Measurements from ENCODE around the gene MYLK.

Gene MYLK

GRCh38 chr3:123696808-123697207 lies 187.3 kb downstream of the MYLK start:
- Histone ChIP-seq H3K4me1 (ENCODE audit: low read depth, poor library complexity, severe bottlenecking) (no peaks in the 10 kb centered on the region), H3K9ac (no peak overlapping the region), H3K27ac (no peak overlapping the region), H3K4me3 (IDR thresholded peaks at IDR 0.05; ENCODE audit: insufficient read depth, low read depth, low read length) (no peak overlapping the region), H2AFZ (ENCODE audit: low read depth) (no peak overlapping the region), H3K79me2 (ENCODE audit: insufficient read depth, low read depth) (no peaks in the 10 kb centered on the region), H3K36me3 (ENCODE audit: insufficient read depth) (no peaks in the 10 kb centered on the region), H3K4me2 (no peak overlapping the region), H4K20me1 (ENCODE audit: insufficient read depth) (no peaks in the 10 kb centered on the region), H3K27me3 (ENCODE audit: insufficient read depth, low read depth) (no peaks in the 10 kb centered on the region)
- TF ChIP-seq, protein P1, sequence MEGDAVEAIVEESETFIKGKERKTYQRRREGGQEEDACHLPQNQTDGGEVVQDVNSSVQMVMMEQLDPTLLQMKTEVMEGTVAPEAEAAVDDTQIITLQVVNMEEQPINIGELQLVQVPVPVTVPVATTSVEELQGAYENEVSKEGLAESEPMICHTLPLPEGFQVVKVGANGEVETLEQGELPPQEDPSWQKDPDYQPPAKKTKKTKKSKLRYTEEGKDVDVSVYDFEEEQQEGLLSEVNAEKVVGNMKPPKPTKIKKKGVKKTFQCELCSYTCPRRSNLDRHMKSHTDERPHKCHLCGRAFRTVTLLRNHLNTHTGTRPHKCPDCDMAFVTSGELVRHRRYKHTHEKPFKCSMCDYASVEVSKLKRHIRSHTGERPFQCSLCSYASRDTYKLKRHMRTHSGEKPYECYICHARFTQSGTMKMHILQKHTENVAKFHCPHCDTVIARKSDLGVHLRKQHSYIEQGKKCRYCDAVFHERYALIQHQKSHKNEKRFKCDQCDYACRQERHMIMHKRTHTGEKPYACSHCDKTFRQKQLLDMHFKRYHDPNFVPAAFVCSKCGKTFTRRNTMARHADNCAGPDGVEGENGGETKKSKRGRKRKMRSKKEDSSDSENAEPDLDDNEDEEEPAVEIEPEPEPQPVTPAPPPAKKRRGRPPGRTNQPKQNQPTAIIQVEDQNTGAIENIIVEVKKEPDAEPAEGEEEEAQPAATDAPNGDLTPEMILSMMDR (conservative IDR thresholded peaks at IDR 0.05; ENCODE audit: low read depth, low read length): no peak

DNA sequence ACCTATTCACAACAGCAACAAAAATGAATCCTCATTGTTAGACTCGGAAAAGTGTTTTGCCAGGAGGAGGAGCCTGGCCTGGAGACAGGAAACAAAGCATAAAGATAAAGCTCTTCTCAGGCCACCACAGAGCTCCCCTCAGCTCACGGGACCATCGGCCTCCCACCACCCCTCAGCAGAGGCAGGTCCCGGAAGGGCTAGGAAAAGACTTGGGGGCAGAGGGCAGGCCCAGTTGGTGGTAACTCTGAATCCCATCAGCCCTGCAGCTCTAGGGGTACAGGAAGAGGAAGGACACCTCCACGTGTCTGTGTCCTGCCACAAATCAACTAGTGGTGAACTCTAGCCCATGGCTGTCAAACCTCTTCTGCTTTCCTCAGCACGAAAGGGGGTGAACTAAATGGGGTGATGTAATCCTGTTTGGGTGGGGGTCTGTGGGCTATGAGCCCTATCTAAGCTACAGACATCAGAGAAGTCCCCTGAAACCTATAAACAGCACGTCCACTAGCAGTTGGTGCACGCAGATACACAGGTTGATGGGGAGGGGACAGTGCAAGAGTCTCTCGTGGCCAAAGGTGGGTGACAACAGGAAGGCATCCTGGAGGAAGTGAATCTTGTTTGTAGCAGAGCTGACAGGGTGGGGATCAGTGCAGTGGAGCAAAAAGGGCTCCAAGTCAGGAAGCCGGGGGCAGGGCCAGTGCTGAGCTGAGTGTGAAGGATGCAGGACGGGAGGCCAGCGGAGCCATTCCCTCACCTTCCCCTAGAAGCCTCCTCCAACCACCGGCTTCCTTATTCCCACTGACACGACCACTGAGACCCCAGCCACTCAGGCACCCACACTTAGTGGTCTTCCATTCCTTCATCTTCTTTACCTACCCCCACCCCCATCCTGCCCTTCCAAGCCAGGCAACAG lies 188.1 kb downstream of the MYLK start:
- no peak overlapping the region for H3K9ac ChIP-seq
- TF ChIP-seq, protein P1 (conservative IDR thresholded peaks at IDR 0.05; ENCODE audit: low read depth, low read length): no peak
- H2AFZ ChIP-seq (ENCODE audit: low read depth): no peak overlapping the region
- H3K27me3 ChIP-seq (ENCODE audit: insufficient read depth, low read depth): no peaks in the 10 kb centered on the region
- H3K79me2 ChIP-seq (ENCODE audit: insufficient read depth, low read depth): no peaks in the 10 kb centered on the region
- no peaks in the 10 kb centered on the region for H3K4me1 ChIP-seq (ENCODE audit: low read depth, poor library complexity, severe bottlenecking)
- no peak overlapping the region for H3K4me2 ChIP-seq
- H3K27ac ChIP-seq: no peak overlapping the region
- H3K36me3 ChIP-seq (ENCODE audit: insufficient read depth): no peaks in the 10 kb centered on the region
- H3K4me3 ChIP-seq (IDR thresholded peaks at IDR 0.05; ENCODE audit: insufficient read depth, low read depth, low read length): no peak overlapping the region
- H4K20me1 ChIP-seq (ENCODE audit: insufficient read depth): no peaks in the 10 kb centered on the region

DNA sequence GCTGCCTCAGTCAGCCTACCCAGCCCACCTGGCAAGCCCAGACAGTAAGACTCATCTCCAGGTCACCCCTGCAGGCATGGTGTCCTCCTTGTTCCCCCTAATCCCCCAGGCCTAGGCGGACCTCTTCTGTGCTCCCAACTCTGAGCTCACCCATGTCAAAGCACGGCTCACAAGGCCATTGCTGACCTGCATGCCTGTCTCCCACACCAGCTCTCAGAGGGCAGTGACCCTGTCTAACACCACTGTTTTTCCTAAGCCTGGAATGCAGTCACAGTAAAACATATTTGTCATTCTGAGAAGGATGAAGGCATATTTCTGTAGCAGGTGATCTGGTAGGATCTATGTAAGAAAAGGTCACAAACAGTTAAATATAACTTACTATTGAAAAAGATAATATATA lies 189.0 kb downstream of the MYLK start:
- no peak overlapping the region for H2AFZ ChIP-seq (ENCODE audit: low read depth)
- no peak overlapping the region for H3K4me3 ChIP-seq (IDR thresholded peaks at IDR 0.05; ENCODE audit: insufficient read depth, low read depth, low read length)
- TF ChIP-seq, protein P1 (conservative IDR thresholded peaks at IDR 0.05; ENCODE audit: low read depth, low read length): no peak
- H3K9ac ChIP-seq: no peak overlapping the region
- no peak overlapping the region for H3K4me2 ChIP-seq
- no peaks in the 10 kb centered on the region for H4K20me1 ChIP-seq (ENCODE audit: insufficient read depth)
- no peaks in the 10 kb centered on the region for H3K79me2 ChIP-seq (ENCODE audit: insufficient read depth, low read depth)
- no peak overlapping the region for H3K27ac ChIP-seq
- no peaks in the 10 kb centered on the region for H3K27me3 ChIP-seq (ENCODE audit: insufficient read depth, low read depth)
- no peaks in the 10 kb centered on the region for H3K4me1 ChIP-seq (ENCODE audit: low read depth, poor library complexity, severe bottlenecking)
- no peaks in the 10 kb centered on the region for H3K36me3 ChIP-seq (ENCODE audit: insufficient read depth)

GRCh38 chr3:123694366-123695087 lies 189.6 kb downstream of the MYLK start:
- Histone ChIP-seq H3K4me2 (no peak overlapping the region), H3K79me2 (ENCODE audit: insufficient read depth, low read depth) (no peaks in the 10 kb centered on the region), H3K4me1 (ENCODE audit: low read depth, poor library complexity, severe bottlenecking) (no peaks in the 10 kb centered on the region), H3K27ac (no peak overlapping the region), H3K4me3 (IDR thresholded peaks at IDR 0.05; ENCODE audit: insufficient read depth, low read depth, low read length) (no peak overlapping the region), H3K27me3 (ENCODE audit: insufficient read depth, low read depth) (no peaks in the 10 kb centered on the region), H3K36me3 (ENCODE audit: insufficient read depth) (no peaks in the 10 kb centered on the region), H3K9ac (no peak overlapping the region), H4K20me1 (ENCODE audit: insufficient read depth) (no peaks in the 10 kb centered on the region), H2AFZ (ENCODE audit: low read depth) (no peak overlapping the region)
- TF ChIP-seq, protein P1 (conservative IDR thresholded peaks at IDR 0.05; ENCODE audit: low read depth, low read length): no peak
